GM19351 (cell line): ENCODE data around the gene TCF25.
"Not testable (repeated sequence)": the region's sequence is repeated elsewhere in the genome, so short reads cannot be mapped to it uniquely, and the experiment has no call there.

Experiments
- ATAC-seq: cut with Tn5 transposase; IDR thresholded peaks from one replicate; pipeline ENCODE4 v1.9.1; 2021; ENCODE audit warnings: mild to moderate bottlenecking, moderate library complexity; ENCODE audit not compliant: unreplicated experiment

The TCF25 gene

GRCh38 chr16:89919535-89920406, 46.4 kb downstream of the TCF25 start:
- no peak for ATAC-seq

GRCh38 chr16:89920723-89921122, 47.3 kb downstream of the TCF25 start:
- ATAC-seq: no peak

- ATAC-seq: no peak
These were observed 47.8 kb downstream of the TCF25 start for GRCh38 chr16:89921131-89921701.

- no peak for ATAC-seq
These were observed 48.5 kb downstream of the TCF25 start for GRCh38 chr16:89921702-89922476.

- ATAC-seq: no peak
These were observed 49.1 kb downstream of the TCF25 start for GRCh38 chr16:89922477-89922883.

- ATAC-seq: no peak
These were observed 49.7 kb downstream of the TCF25 start, which contains the start of gene TUBB3 for GRCh38 chr16:89922884-89923639. TSS of gene TUBB3 (plus strand) at chr16:89923342. CDS start at chr16:89923402, 60 bp downstream.

- ATAC-seq: no peak
These were observed 50.4 kb downstream of the TCF25 start for GRCh38 chr16:89923640-89924296.

- ATAC-seq: no peak
These were observed 51.0 kb downstream of the TCF25 start for GRCh38 chr16:89924297-89924924.

GRCh38 chr16:89924925-89925307, 51.5 kb downstream of the TCF25 start:
- ATAC-seq: no peak

- ATAC-seq: no peak
These were observed 52.2 kb downstream of the TCF25 start for GRCh38 chr16:89925596-89926079.

- no peak for ATAC-seq
These were observed 58.0 kb downstream of the TCF25 start for GRCh38 chr16:89931305-89931896.

GRCh38 chr16:89931964-89932363, 58.6 kb downstream of the TCF25 start:
- ATAC-seq: no peak

GRCh38 chr16:89934019-89934418, 60.6 kb downstream of the TCF25 start:
- not testable (repeated sequence) for ATAC-seq

- no peak for ATAC-seq
These were observed 61.5 kb downstream of the TCF25 start for GRCh38 chr16:89934611-89935553.

GRCh38 chr16:89935620-89936019, 62.2 kb downstream of the TCF25 start:
- ATAC-seq: not testable (repeated sequence)

GRCh38 chr16:89936034-89936433, 62.6 kb downstream of the TCF25 start:
- ATAC-seq: no peak

GRCh38 chr16:89936508-89936907, 63.1 kb downstream of the TCF25 start:
- ATAC-seq: no peak

GRCh38 chr16:89936981-89937380, 63.6 kb downstream of the TCF25 start:
- no peak for ATAC-seq
